GM12865 (cell line): Measurements from ENCODE around the gene TIE1.

Experiments used
- DNase-seq: peaks from one replicate; pipeline ENCODE4 v3.0.0; 2010; ENCODE audit warnings: low read depth
- H3K4me3 ChIP-seq: 2 replicates; pipeline ENCODE4 v1.5.1; 2011; ENCODE audit warnings: mild to moderate bottlenecking, low read depth, low read length, control low read depth
- TF ChIP-seq, protein P1 (sequence below): IDR thresholded peaks from 2 replicates; pipeline ENCODE4 v1.5.1; 2011; ENCODE audit warnings: low read length, control low read depth, low read depth, inconsistent platforms; ENCODE audit not compliant: insufficient read depth; ENCODE audit errors: missing control alignments

Gene TIE1

DNA sequence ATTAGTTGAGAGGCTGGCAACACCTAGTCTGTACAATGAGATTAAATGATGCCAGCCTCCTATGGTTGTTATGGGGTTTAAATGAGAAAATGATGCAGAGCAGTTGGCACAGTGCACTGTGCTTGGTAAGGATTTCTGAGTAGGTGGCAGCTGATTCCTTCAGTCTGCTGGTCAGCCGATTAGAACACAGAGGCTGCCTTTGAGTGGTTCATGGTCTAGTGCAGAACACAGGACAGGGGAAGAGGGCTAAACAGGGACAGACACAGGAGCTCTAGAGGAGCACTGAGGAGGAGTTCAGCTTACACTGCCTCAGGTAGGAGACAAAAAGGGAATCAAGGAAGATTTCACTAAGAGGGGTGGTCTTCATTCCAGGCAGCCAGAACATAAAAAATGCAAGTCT is 1.4 kb downstream of the TIE1 start:
- TF ChIP-seq, protein P1, sequence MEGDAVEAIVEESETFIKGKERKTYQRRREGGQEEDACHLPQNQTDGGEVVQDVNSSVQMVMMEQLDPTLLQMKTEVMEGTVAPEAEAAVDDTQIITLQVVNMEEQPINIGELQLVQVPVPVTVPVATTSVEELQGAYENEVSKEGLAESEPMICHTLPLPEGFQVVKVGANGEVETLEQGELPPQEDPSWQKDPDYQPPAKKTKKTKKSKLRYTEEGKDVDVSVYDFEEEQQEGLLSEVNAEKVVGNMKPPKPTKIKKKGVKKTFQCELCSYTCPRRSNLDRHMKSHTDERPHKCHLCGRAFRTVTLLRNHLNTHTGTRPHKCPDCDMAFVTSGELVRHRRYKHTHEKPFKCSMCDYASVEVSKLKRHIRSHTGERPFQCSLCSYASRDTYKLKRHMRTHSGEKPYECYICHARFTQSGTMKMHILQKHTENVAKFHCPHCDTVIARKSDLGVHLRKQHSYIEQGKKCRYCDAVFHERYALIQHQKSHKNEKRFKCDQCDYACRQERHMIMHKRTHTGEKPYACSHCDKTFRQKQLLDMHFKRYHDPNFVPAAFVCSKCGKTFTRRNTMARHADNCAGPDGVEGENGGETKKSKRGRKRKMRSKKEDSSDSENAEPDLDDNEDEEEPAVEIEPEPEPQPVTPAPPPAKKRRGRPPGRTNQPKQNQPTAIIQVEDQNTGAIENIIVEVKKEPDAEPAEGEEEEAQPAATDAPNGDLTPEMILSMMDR: no peak
- no peak overlapping the region for H3K4me3 ChIP-seq
- DNase-seq: no peak

DNA sequence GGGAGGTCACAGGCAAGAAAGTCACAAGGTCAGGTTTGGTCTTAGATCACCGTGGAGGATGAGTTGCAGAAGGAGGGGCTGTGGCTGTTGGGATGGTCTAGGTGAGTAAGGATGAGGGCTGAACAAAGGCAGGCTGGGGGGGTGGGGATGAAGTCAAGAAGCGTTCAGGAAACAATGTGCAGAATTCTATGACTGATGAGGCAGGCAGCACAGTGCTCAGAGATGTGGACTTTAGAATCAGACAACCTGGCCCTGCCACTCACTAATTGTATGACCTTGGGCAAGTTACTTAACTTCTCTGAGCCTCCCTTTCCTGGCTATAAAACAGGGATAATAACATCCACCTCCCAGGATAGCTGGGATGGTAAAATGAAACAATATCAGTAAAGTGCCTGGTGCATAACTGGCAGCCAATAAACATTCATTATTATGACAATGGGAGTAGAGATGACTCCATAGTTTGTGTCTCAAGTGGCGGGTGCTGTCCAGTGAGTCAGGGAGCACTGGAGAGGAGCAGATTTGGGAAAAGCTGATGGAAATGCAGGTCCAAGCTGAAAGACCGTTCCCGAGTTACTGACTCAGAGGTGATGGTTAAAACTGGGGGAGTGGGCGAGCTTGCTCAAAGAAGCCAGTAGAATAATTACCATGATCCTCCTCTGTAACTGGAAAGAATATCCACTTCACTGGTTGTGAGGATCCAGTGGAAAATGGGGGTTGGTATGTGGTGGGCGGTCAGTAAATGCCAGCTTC is 2.1 kb downstream of the TIE1 start:
- no peak for DNase-seq
- no peak overlapping the region for H3K4me3 ChIP-seq
- TF ChIP-seq, protein P1: no peak

DNA sequence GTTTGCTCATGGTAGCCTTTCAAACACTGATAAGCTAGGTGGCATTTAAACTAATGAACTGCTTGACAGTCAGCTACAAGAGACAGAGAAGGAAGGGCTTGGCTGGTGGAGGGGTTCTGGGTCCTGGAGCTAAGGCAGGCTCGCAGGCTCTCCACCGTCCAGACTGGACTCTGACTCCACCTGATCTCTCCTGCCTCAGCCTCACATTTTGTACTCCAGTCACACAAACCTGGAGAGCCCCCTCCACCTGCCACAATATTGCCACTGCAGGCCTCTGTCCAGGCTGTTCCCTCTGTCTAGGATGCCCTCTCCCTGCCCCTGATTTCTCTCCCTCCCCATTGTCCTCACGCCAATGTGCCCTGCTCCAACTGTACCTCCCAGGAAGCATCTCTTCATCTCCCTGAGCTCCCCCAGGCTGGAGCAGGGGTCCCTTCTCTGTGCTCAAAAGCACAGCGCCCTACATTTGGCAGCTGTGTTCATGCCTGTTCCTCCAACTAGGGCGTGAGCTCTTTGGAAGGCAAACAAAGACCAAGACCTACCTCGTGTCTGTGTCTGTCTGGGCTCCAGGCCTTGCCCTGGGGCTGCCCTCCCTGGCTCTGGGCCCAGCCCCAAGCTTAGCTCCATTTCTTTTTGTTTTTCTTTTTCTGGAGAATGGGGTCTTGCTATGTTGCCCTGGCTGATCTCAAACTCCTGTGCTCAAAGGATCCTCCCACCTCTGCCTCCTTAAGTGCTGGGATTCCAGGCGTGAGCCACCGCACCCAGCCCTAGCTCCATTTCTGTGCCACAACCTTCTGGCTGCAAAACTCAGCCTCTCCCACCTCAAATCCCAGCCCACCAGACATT is 2.9 kb downstream of the TIE1 start:
- H3K4me3 ChIP-seq: no peak overlapping the region
- TF ChIP-seq, protein P1: no peak
- no peak for DNase-seq

DNA sequence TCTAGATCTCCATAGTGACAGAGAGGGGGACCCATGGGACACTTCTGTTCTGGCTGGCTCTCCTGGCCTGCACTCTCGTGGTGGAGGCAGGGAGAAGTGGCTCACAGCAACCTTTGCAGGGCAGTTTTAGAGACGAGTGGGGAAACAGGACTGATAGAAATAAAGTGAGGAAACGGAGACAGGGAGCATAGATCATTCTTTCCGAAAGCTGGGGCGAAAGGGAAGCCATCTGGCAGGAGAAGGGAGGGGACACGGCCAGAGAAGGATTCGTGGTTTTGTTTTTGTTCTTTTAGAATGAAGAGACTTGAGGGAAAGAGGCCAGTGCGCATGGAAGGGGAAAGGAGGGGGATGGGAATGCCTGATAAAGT is 3.5 kb downstream of the TIE1 start:
- TF ChIP-seq, protein P1: no peak
- no peak overlapping the region for H3K4me3 ChIP-seq
- no peak for DNase-seq

DNA sequence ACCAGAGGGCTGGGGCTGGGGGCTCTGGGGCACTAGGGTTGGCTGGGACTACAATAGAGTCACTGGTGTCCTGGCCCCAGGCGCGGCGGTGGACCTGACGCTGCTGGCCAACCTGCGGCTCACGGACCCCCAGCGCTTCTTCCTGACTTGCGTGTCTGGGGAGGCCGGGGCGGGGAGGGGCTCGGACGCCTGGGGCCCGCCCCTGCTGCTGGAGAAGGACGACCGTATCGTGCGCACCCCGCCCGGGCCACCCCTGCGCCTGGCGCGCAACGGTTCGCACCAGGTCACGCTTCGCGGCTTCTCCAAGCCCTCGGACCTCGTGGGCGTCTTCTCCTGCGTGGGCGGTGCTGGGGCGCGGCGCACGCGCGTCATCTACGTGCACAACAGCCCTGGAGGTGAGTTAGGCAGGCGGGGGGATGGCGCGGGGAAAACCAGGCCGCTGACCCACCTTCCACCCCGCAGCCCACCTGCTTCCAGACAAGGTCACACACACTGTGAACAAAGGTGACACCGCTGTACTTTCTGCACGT is 4.1 kb downstream of the TIE1 start:
- H3K4me3 ChIP-seq: no peak overlapping the region
- DNase-seq: no peak
- TF ChIP-seq, protein P1: no peak

DNA sequence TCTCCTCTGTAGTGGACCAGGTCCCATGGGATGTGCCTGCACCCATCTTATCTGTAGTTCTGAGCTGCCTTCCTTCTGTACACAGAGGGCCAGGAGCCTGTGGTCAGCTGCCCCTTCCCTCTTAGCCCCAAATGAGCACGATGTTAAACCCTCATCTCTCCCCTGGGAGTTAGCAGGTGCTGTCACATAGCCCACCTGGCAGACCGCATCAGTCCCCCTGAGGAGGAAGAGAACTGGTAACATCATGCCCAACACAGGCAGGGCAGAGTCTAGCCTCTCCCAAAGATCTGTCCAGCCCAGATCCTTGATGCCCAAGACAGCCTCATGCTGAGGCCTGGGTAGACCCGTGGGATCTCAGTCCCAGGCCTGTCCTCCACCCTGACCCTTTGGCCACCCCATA is 4.7 kb downstream of the TIE1 start:
- TF ChIP-seq, protein P1: no peak
- no peak for DNase-seq
- no peak overlapping the region for H3K4me3 ChIP-seq
